Choroid plexus epithelial cell (primary cell): ENCODE results near the gene BRINP2.

Experiments
- DNase-seq: peaks from one replicate; pipeline ENCODE4 v3.0.0-alpha.2; 2010; ENCODE audit warnings: low read depth
- H3K4me3 ChIP-seq: 2 replicates; pipeline ENCODE4 v1.5.1; 2011; ENCODE audit warnings: low read depth, mild to moderate bottlenecking, control low read depth, low read length, moderate library complexity
- TF ChIP-seq, protein P1 (sequence below): conservative IDR thresholded peaks from 2 replicates; pipeline ENCODE4 v1.5.1; 2011; ENCODE audit warnings: low read depth, mild to moderate bottlenecking, control low read depth, inconsistent platforms, low read length, moderate library complexity

BRINP2 gene

DNA sequence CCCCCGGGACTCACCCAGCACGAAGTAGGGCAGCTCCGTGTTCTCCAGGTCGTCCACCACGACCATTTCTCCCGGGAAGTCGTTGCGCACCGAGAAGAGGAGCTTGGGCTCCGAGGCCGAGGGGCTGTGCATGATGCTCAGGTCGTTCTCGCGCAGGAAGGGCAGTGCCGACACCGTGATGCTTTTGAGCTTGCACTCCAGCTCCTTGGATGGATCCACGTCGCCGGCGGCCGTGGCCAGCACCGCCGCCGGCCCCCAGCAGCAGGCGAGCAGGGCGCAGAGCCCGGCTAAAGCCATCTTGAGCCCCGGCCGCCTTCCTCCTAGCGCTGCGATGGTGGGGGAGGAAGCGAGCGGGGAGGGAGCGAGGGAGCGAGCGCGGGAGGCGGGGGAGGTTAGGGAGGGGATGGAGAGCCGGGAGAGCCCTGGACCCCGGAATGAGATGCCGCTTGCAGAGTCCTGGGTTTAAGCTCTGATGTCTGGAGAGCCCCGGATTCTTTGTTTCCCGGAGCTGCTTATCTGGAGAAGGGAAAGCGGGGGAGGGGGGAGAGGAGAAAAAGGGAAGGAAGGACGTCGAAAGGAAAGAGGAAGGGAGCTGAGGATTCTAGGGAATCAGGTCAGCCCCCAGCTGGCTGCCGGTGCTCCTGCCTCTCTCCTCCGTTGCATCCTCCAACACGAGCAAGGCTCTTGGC is 6.2 kb upstream of the BRINP2 start, which contains the start of gene ASTN1:
Gene ASTN1, minus strand, starts transcription at position 333 of the 689 bp plus-strand sequence. Its CDS starts 36 bp downstream, at position 297.
- TF ChIP-seq, protein P1, sequence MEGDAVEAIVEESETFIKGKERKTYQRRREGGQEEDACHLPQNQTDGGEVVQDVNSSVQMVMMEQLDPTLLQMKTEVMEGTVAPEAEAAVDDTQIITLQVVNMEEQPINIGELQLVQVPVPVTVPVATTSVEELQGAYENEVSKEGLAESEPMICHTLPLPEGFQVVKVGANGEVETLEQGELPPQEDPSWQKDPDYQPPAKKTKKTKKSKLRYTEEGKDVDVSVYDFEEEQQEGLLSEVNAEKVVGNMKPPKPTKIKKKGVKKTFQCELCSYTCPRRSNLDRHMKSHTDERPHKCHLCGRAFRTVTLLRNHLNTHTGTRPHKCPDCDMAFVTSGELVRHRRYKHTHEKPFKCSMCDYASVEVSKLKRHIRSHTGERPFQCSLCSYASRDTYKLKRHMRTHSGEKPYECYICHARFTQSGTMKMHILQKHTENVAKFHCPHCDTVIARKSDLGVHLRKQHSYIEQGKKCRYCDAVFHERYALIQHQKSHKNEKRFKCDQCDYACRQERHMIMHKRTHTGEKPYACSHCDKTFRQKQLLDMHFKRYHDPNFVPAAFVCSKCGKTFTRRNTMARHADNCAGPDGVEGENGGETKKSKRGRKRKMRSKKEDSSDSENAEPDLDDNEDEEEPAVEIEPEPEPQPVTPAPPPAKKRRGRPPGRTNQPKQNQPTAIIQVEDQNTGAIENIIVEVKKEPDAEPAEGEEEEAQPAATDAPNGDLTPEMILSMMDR = no peak
- H3K4me3 ChIP-seq = no peak within 1 kb of the TSS
- DNase-seq = no peak

DNA sequence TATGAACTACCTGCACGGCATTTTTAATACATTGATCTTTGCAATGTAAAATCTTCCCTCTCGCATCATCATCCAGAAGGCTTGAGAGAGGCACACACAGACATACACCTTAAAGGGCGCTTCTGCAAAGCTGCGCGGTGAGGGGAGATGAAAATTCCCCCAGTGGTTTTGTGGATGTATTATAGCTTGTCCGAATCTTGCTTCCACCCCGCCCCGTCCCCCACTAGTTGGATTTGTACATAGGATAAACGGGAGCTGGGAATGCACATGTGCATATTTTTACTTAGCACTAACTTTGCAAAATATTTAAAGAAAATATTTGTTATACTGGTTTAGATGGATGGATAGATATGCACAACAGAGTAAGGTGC is 5.7 kb upstream of the BRINP2 start:
- TF ChIP-seq, protein P1 = no peak
- DNase-seq = no peak
- no peak overlapping the region for H3K4me3 ChIP-seq

DNA sequence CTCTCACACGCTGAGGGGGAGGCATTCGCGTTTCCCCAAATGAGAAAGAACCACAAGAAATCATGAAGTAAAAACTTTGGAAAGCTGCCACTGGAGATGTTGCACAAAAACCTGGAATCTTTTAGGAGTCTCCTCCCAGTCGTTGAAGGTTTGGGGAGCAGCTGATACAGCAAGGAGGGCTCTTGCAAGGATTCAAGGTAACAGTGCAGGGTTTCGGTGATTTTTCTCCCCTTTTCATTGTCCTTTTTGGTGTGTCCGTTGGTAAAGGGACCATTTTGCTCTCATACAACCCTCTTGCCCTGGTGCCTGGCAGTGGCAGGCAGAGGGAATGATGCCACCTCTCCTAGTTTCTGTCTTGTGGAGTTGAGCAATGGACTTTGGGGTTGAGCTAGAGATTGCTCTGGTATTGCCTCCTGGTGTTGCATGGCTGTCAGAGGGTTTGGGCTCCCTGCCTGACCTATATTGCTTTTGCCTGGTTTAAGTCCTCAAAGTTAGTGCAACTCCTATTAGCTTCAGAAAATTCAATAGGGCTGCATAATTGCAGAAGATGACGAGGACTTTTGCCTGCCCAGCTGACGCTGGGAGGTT is 872 bp downstream of the BRINP2 start:
- no peak for DNase-seq
- TF ChIP-seq, protein P1 = no peak
- no peak overlapping the region for H3K4me3 ChIP-seq

DNA sequence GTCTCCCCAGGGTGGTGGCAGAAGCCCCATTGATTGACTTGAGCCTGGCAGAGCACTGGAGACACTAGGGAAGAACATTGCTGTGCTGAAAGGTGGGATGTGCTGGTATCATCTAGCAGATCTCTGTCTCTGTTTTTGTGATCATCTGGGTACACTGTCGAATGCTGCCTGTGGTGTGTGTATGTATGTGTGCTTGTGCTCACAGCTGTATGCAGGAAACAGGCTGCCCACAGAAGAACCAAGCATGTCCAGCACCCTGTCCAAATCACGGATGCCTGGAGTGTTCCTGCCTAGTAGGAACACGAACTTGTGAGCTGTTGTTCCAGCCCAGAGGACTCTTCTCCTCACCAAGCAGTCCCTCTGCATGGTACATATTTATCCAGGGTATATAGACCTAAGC is 1.5 kb downstream of the BRINP2 start:
- H3K4me3 ChIP-seq = no peak overlapping the region
- DNase-seq = no peak

DNA sequence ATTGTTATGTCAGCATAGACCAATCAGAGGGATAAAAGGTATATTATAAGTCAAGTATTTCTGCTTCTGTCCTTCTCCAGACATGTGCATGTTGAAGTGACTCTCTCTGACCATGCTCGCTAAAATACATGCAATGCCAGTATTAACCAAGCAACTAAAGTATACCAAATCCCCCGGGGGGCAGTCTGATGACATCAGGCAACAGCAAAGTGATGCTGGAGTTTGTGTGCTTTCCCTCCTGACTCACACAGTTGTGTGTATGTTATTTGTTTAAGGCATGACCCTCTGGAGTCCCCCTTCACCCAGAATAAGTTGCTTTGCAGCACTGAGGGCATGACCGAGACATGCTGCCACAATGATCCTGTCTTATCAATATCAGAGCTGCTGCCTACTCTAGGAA is 2.1 kb downstream of the BRINP2 start:
- TF ChIP-seq, protein P1 = no peak
- no peak overlapping the region for H3K4me3 ChIP-seq
- DNase-seq = no peak

More for the DNA sequence above, 1.5 kb downstream of the BRINP2 start:
- TF ChIP-seq, protein P1 = no peak

DNA sequence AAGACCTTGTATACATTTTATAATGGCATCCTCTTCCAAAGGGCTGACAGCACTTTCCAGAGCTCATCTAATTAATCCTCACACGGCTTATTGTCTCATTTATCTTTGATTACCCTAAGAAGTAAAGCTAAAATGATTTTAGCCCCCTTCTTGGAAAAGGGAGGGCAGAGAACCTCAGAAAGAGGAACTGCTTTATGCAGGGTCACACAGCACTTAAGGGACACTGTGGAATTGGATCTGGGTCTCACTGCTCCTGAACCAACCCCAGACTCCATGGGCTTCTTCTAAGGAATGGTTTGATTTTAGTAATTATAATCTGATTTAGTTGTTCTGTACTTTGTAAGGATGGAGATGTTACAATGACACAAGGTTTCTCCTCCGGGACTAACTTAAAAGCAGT is 3.2 kb downstream of the BRINP2 start:
- TF ChIP-seq, protein P1 = no peak
- no peak for DNase-seq
- no peak overlapping the region for H3K4me3 ChIP-seq

DNA sequence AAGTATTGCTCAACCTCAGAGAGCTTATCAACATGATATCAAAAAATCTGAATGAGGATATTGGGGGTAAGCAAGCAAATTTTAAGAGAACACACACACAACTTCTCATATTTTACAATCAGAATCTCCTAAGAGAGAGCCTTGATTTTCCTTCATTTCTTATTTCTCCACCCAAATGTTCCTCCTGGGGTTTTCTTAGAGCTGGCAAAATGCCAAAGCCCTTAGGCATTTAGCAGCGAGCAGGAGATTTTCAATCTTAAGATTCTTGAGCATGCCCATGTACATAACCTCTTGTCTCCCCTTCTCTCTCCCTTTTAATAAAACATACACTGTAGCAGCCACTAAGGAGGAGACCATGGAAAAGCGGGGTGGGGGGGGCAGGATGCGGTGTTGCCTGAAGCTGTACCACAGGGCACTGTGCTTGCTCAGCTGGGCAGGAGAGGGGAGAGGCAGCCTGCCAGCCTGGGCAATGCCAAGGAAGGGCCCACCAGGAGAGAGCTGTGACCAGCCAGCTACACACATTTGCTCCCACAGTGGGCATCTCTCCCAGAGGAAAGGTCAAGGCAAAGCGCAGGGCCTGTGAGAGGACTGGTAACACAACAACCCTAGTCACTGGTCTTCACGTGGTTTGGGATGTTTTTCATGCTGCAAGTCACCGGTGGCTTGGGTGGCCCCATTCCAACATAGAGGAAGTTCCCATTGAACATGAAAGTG is 4.3 kb downstream of the BRINP2 start:
- no peak overlapping the region for H3K4me3 ChIP-seq
- TF ChIP-seq, protein P1 = no peak
- DNase-seq = no peak
